ENCODE measurements around the gene TIAM2.

Gene TIAM2

DNA sequence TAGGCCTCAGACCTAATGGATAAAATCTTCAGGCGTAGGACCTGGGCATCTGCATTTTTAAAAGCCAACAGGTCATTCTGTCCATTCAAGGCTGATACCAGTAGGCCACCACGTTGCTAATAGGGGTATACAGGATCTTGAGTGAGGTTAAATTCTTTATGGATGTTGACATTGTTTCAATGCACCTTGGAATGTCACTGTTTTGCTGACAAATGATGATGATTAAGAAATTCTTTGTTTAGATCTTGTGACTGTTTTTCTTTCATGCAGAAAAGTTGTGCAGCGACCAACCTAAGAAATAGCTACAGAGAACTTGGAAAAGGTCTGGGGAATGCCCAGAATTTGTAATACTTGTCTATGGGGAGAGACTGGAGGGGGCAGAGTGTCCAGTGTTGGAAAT, 167.6 kb downstream of the TIAM2 start:
- no peaks in the 10 kb centered on the region for H3K27me3 ChIP-seq (ENCODE audit: insufficient read depth, poor library complexity, severe bottlenecking)
- no peak overlapping the region for H3K27ac ChIP-seq (replicated peaks)
- no peak overlapping the region for H3K4me3 ChIP-seq (replicated peaks; ENCODE audit: insufficient read depth, low read length)
- TF ChIP-seq POLR2AphosphoS5 (IDR thresholded peaks at IDR 0.05; ENCODE audit: low read depth) (no peak), GABPA (IDR thresholded peaks at IDR 0.05; ENCODE audit: low read depth) (no peak), SPI1 (IDR thresholded peaks at IDR 0.05; ENCODE audit: borderline replicate concordance, low read depth) (no peak)
- TF ChIP-seq, protein P1, sequence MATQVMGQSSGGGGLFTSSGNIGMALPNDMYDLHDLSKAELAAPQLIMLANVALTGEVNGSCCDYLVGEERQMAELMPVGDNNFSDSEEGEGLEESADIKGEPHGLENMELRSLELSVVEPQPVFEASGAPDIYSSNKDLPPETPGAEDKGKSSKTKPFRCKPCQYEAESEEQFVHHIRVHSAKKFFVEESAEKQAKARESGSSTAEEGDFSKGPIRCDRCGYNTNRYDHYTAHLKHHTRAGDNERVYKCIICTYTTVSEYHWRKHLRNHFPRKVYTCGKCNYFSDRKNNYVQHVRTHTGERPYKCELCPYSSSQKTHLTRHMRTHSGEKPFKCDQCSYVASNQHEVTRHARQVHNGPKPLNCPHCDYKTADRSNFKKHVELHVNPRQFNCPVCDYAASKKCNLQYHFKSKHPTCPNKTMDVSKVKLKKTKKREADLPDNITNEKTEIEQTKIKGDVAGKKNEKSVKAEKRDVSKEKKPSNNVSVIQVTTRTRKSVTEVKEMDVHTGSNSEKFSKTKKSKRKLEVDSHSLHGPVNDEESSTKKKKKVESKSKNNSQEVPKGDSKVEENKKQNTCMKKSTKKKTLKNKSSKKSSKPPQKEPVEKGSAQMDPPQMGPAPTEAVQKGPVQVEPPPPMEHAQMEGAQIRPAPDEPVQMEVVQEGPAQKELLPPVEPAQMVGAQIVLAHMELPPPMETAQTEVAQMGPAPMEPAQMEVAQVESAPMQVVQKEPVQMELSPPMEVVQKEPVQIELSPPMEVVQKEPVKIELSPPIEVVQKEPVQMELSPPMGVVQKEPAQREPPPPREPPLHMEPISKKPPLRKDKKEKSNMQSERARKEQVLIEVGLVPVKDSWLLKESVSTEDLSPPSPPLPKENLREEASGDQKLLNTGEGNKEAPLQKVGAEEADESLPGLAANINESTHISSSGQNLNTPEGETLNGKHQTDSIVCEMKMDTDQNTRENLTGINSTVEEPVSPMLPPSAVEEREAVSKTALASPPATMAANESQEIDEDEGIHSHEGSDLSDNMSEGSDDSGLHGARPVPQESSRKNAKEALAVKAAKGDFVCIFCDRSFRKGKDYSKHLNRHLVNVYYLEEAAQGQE (IDR thresholded peaks at IDR 0.05; ENCODE audit: insufficient replicate concordance, low read depth): no peak
- TF ChIP-seq, protein P2, sequence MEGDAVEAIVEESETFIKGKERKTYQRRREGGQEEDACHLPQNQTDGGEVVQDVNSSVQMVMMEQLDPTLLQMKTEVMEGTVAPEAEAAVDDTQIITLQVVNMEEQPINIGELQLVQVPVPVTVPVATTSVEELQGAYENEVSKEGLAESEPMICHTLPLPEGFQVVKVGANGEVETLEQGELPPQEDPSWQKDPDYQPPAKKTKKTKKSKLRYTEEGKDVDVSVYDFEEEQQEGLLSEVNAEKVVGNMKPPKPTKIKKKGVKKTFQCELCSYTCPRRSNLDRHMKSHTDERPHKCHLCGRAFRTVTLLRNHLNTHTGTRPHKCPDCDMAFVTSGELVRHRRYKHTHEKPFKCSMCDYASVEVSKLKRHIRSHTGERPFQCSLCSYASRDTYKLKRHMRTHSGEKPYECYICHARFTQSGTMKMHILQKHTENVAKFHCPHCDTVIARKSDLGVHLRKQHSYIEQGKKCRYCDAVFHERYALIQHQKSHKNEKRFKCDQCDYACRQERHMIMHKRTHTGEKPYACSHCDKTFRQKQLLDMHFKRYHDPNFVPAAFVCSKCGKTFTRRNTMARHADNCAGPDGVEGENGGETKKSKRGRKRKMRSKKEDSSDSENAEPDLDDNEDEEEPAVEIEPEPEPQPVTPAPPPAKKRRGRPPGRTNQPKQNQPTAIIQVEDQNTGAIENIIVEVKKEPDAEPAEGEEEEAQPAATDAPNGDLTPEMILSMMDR (IDR thresholded peaks at IDR 0.05; ENCODE audit: insufficient read depth, low read length): no peak
- DNase-seq (ENCODE audit: low read depth in 1 of 2, low spot score in 1 of 2): no peak

DNA sequence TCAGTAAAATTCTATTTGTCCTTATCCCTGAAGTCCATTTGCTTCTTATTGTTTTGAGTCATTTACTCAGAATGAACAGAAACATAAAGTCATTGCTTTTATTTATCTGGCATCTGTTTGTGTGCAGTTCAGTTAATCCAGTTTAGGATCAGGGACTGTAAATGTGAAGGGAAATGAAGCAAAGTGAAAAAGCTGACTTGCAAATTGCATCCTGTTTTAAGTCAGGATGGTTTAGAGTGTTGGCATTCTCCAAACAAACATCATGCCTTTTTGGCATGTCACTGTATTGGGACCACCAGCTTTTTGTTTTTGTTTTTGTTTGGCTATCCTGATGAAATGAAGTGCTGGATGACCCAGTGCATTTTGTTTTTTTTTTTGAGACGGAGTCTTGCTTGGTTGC, 168.5 kb downstream of the TIAM2 start:
- Histone ChIP-seq H3K27me3 (ENCODE audit: insufficient read depth, poor library complexity, severe bottlenecking) (no peaks in the 10 kb centered on the region), H3K4me3 (replicated peaks; ENCODE audit: insufficient read depth, low read length) (no peak overlapping the region), H3K27ac (replicated peaks) (no peak overlapping the region)
- no peak for TF ChIP-seq SPI1 (IDR thresholded peaks at IDR 0.05; ENCODE audit: borderline replicate concordance, low read depth)
- TF ChIP-seq POLR2AphosphoS5 (IDR thresholded peaks at IDR 0.05; ENCODE audit: low read depth): no peak
- TF ChIP-seq, protein P1 (IDR thresholded peaks at IDR 0.05; ENCODE audit: insufficient replicate concordance, low read depth): no peak
- TF ChIP-seq, protein P2 (IDR thresholded peaks at IDR 0.05; ENCODE audit: insufficient read depth, low read length): no peak
- no peak for TF ChIP-seq GABPA (IDR thresholded peaks at IDR 0.05; ENCODE audit: low read depth)
- no peak for DNase-seq (ENCODE audit: low read depth in 1 of 2, low spot score in 1 of 2)

DNA sequence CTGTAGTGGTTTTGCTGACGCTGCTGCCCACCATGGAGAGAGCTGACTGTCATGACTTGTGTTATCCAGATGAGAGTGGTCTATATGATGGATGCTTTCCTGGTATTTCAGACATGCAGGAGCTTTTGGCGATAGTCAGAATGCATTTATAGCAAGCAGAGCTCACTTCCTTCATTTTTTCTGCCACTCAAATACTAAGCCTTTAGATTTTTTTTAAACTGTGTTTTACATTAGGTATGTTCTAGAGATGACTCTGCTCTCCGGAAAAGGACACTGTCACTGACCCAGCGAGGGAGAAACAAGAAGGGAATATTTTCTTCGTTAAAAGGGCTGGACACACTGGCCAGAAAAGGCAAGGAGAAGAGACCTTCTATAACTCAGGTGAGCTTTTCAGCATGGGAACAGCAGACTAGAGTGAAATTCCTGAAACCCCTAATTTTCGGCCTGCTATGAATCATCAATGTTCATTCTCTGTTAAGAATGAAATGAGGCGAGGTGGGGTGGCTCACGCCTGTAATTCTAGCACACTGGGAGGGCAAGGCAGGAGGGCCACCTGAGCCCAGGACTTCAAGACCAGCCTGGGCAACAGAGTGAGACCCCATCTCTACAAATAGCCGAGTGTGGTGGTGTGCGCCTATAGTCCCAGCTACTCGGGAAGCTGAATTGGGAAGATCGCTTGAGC, 170.1 kb downstream of the TIAM2 start:
- DNase-seq (ENCODE audit: low read depth in 1 of 2, low spot score in 1 of 2): no peak
- no peaks in the 10 kb centered on the region for H3K27me3 ChIP-seq (ENCODE audit: insufficient read depth, poor library complexity, severe bottlenecking)
- H3K27ac ChIP-seq (replicated peaks): no peak overlapping the region
- H3K4me3 ChIP-seq (replicated peaks; ENCODE audit: insufficient read depth, low read length): no peak overlapping the region
- TF ChIP-seq SPI1 (IDR thresholded peaks at IDR 0.05; ENCODE audit: borderline replicate concordance, low read depth) (no peak), POLR2AphosphoS5 (IDR thresholded peaks at IDR 0.05; ENCODE audit: low read depth) (no peak), GABPA (IDR thresholded peaks at IDR 0.05; ENCODE audit: low read depth) (no peak)
- TF ChIP-seq, protein P1 (IDR thresholded peaks at IDR 0.05; ENCODE audit: insufficient replicate concordance, low read depth): no peak
- TF ChIP-seq, protein P2 (IDR thresholded peaks at IDR 0.05; ENCODE audit: insufficient read depth, low read length): no peak
